NT2/D1 (cell line): Measurements from ENCODE around the gene NUTM2E.
"Not testable (repeated sequence)": the region's sequence is repeated elsewhere in the genome, so short reads cannot be mapped to it uniquely, and the experiment has no call there.

Experiments
- DNase-seq: peaks from one replicate; pipeline ENCODE4 v3.0.0-alpha.2; 2011; ENCODE audit warnings: low read depth, low spot score
- H3K27me3 ChIP-seq: 2 replicates; pipeline ENCODE4 v1.6.0; 2011; ENCODE audit warnings: mild to moderate bottlenecking; ENCODE audit not compliant: insufficient read length, insufficient read depth
- H3K36me3 ChIP-seq: 2 replicates; pipeline ENCODE4 v1.6.1; 2011; ENCODE audit warnings: mild to moderate bottlenecking, low read length, mixed read lengths; ENCODE audit not compliant: insufficient read depth, insufficient read length
- H3K4me1 ChIP-seq: 2 replicates; pipeline ENCODE4 v1.5.1; 2011; ENCODE audit not compliant: insufficient read depth, insufficient read length
- H3K4me3 ChIP-seq: 2 replicates; pipeline ENCODE4 v1.5.1; 2011; ENCODE audit warnings: low read depth; ENCODE audit not compliant: insufficient read length
- H3K9ac ChIP-seq: 2 replicates; pipeline ENCODE4 v1.6.0; 2011; ENCODE audit warnings: low read depth; ENCODE audit not compliant: insufficient read length
- H3K9me3 ChIP-seq: 2 replicates; pipeline ENCODE4 v1.5.1; 2011; ENCODE audit warnings: mild to moderate bottlenecking, low read length; ENCODE audit not compliant: insufficient read depth

Gene NUTM2E

DNA sequence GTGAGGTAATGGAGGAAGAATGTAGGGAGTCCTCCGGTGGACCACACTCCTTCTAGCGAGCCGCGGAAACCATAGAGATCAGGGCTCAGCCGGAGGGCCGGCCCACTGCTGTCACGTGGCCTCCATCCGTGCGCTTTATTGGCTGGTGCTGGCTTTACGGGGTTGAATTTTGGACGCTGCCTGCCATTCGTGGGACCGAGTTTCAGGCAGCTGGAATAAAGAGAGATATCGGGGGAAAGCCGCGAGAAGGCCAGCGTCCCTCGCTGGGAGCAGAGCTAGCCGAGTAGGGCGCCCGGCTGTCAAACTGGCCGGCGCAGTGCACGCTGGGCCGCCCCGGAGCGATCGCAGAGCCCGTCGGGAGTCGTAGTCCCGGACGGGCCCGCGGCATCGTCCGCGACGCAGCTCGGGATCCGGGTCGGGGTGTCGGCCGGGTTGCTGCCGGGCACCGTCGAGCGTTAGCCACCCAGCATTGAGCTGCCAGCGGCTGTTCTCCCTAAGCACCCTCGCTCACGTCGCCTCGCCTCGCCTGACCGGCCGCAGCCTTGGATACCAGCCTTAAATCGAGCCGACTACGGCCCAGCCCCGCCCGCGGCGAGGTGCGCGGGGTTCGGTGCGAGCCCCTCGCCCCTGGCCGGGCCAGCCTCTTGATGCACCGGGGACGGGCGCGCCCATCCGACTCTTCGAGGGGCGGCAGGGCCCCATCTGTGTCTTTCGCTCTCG, at the start of gene NUTM2E:
TSS of gene NUTM2E (plus strand) at position 244 of the 720 bp plus-strand sequence. CDS start 15,002 bp downstream, outside the sequence.
- not testable (repeated sequence) for H3K36me3 ChIP-seq, H3K27me3 ChIP-seq, H3K9ac ChIP-seq, H3K4me1 ChIP-seq, H3K9me3 ChIP-seq
- peak; percentile 11 for DNase-seq
- peak within 1 kb of the TSS; percentile 39 for H3K4me3 ChIP-seq

- not testable (repeated sequence) for H3K36me3 ChIP-seq, H3K4me3 ChIP-seq, H3K4me1 ChIP-seq, H3K27me3 ChIP-seq, H3K9me3 ChIP-seq, DNase-seq, H3K9ac ChIP-seq
These were observed 48.5 kb upstream of the NUTM2E start for GRCh38 chr10:79777997-79778396.

- H3K4me1 ChIP-seq, H3K36me3 ChIP-seq, H3K27me3 ChIP-seq, H3K4me3 ChIP-seq, H3K9ac ChIP-seq, H3K9me3 ChIP-seq: not testable (repeated sequence)
- DNase-seq = peak; percentile 61
These were observed 47.1 kb upstream of the NUTM2E start for GRCh38 chr10:79779310-79779938.

- H3K4me3 ChIP-seq, H3K9ac ChIP-seq, H3K36me3 ChIP-seq, H3K9me3 ChIP-seq, DNase-seq, H3K27me3 ChIP-seq, H3K4me1 ChIP-seq: not testable (repeated sequence)
These were observed 46.5 kb upstream of the NUTM2E start for GRCh38 chr10:79779992-79780391.

DNA sequence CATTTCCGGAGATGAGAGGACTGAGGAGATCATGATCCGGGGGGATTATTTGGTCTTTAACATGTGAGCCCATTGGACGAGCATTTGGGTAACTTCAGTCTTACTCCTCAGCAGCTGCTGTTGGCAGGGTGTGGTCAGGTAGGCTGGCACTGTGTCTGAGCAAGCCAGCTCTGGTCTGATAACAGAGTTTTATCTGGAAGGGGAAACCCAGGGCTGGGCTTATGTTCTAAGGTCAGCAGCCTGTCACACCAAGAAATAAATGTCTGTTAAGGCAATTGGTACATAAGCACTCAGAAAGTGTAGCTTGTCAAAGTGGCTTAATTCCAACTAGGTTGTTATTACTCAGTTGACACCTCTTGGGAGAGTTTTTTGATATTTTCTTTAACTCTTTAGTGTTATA, 45.0 kb upstream of the NUTM2E start:
- H3K36me3 ChIP-seq, DNase-seq, H3K4me1 ChIP-seq, H3K4me3 ChIP-seq, H3K9me3 ChIP-seq, H3K9ac ChIP-seq, H3K27me3 ChIP-seq: not testable (repeated sequence)

- not testable (repeated sequence) for H3K4me1 ChIP-seq, H3K9ac ChIP-seq, H3K36me3 ChIP-seq, DNase-seq, H3K9me3 ChIP-seq, H3K4me3 ChIP-seq, H3K27me3 ChIP-seq
These were observed 39.0 kb upstream of the NUTM2E start for GRCh38 chr10:79787455-79787952.

DNA sequence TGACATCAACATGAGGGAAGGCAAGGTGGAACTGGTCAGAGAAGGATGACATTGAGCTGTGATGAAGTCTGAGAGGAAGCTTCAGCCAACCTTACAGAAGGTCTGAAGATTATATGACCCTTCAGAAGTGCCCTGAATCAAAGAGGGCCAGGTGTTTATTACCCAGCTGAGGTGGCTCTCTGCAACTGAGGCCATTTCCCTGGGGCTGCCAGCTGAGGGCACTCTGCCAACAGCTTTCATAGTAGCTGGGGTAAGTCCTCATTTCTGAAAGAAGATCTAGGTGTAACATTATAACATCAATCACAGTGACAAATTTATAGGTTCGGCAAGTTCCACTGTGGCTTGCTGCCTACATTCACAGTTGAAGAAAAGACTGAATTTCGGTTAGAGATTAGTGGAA, 37.2 kb upstream of the NUTM2E start:
- H3K4me3 ChIP-seq, DNase-seq, H3K9ac ChIP-seq, H3K4me1 ChIP-seq, H3K27me3 ChIP-seq, H3K36me3 ChIP-seq, H3K9me3 ChIP-seq: not testable (repeated sequence)

- not testable (repeated sequence) for H3K27me3 ChIP-seq, DNase-seq, H3K4me3 ChIP-seq, H3K4me1 ChIP-seq, H3K9ac ChIP-seq, H3K9me3 ChIP-seq, H3K36me3 ChIP-seq
These were observed 34.5 kb upstream of the NUTM2E start for GRCh38 chr10:79791906-79792517.

DNA sequence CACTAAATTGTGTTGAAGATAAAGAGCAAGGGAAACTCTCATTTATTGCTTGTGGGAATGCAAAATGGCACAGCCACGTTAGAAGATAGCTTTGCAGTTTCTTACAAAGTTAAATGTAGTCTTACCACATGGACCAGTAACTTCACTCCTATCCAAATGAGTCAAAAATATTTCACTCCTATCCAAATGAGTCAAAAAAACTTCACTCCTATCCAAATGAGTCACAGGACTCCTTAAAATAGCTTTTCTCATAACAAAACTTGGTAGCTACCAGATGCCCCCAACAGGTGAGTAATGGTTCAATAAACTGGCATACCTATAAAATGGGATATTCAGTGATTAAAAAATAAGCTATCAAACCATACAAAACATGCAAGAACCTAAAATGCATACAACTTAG, 27.2 kb upstream of the NUTM2E start:
- not testable (repeated sequence) for H3K27me3 ChIP-seq, H3K9ac ChIP-seq, H3K4me1 ChIP-seq, H3K9me3 ChIP-seq, DNase-seq, H3K4me3 ChIP-seq, H3K36me3 ChIP-seq

- not testable (repeated sequence) for H3K9ac ChIP-seq, DNase-seq, H3K9me3 ChIP-seq, H3K36me3 ChIP-seq, H3K27me3 ChIP-seq, H3K4me1 ChIP-seq, H3K4me3 ChIP-seq
These were observed 20.7 kb upstream of the NUTM2E start for GRCh38 chr10:79805857-79806256.

DNA sequence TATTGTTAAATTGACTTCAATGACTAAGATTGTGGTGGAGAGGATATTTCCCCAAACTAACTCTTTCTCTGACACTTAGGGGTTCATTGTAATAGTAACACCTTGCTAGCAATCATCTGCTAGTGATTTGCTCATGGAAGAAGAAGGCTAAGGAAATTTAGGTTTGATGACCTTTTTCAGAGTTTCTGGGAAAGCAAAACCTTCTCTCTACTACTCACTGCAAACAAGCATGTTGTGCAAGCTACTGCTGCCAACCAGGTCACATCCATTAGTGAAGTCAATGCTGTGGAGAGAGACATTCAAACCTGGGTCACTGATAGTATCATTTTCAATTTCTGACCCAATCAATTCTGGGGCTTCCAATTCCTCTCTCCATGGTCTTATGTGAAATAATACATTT, 14.6 kb upstream of the NUTM2E start:
- H3K27me3 ChIP-seq, DNase-seq, H3K4me1 ChIP-seq, H3K9me3 ChIP-seq, H3K9ac ChIP-seq, H3K36me3 ChIP-seq, H3K4me3 ChIP-seq: not testable (repeated sequence)

DNA sequence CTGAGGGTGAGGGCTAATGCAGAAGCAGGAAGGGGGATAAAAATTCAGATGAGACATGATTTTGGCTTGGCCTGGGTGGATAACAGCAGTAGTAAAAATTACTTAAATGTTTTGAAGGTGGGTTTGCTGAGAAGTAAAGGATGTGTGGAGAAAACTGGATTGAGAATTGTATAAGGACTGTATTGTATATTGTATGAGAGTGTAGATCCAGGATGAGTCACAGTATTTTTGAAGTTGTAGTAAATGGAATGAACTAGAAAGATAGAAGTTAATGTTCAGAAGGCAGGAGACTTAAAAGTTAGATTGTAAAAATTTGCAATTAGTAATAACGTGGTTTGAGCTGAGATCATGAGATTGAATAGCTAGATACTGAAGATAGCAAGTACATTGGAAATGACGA, 10.2 kb upstream of the NUTM2E start:
- H3K9me3 ChIP-seq, DNase-seq, H3K27me3 ChIP-seq, H3K9ac ChIP-seq, H3K4me3 ChIP-seq, H3K36me3 ChIP-seq, H3K4me1 ChIP-seq: not testable (repeated sequence)
